GM19372 (cell line): Measurements from ENCODE around the gene NUDT21.
"Not testable (repeated sequence)": the region's sequence is repeated elsewhere in the genome, so short reads cannot be mapped to it uniquely, and the experiment has no call there.

Experiments
- ATAC-seq: cut with Tn5 transposase; IDR thresholded peaks from one replicate; pipeline ENCODE4 v1.9.1; 2021; ENCODE audit warnings: mild to moderate bottlenecking, low read depth, moderate library complexity; ENCODE audit not compliant: unreplicated experiment

NUDT21 gene

DNA sequence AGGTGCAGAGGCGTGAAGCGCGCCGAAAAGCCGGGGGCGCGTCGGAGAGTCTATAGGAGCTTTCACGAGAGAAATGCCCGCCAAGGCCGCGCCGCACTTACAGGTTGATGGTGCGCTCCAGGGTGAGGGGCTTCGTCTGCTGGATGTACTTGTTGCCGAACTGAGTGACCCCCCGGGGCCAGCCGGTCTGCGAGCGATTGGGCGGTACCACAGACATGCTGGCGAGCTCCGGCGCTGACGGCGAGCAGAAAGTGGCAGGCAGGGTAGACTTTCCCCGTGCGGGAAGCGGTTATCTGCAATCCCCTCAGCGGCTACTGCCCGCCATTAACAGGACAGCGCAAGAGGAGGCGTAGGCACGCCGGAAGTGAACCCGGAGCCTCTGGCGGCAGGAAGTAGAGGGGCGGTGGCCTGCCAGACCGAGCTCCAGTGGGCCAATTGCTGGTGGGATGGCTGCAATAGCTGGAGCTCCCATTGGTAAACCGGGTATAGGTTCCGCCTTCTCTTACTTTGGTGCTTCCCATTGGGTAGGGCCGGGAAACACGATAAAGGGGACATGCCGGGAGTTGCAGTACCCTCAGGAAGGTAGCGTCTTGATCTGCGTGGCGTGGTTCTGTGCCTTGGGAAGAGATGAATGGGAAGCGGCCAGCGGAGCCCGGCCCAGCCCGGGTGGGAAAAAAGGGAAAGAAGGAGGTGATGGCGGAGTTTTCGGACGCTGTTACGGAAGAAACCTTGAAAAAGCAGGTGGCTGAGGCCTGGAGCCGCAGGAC is at the start of gene NUDT21, which contains the start of gene OGFOD1:
NUDT21 (minus strand) TSS at position 347 of the 767 bp plus-strand sequence; CDS start at position 217, 130 bp downstream.
OGFOD1 (plus strand) TSS at position 569 of the 767 bp plus-strand sequence; CDS start at position 628, 59 bp downstream.
- ATAC-seq: peak; percentile 96

DNA sequence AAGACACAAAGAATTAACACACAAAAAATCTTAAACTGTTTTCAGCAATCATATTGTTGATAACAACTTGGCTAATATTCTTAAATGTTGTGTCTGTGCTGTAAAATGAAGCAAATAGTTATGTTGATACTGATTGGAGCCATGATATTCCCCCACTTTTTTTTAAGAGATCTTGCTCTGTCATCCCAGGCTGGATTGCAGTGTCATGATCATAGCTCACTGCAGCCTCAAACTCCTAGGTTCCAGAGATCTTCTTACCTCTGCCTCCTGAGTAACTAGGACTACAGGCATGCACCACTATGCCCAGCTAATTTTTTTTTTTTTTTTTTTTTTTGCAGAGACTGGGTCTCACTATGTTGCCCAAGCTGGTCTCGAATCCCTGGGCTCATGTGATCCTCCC is 42.7 kb upstream of the NUDT21 start:
- ATAC-seq: no peak

DNA sequence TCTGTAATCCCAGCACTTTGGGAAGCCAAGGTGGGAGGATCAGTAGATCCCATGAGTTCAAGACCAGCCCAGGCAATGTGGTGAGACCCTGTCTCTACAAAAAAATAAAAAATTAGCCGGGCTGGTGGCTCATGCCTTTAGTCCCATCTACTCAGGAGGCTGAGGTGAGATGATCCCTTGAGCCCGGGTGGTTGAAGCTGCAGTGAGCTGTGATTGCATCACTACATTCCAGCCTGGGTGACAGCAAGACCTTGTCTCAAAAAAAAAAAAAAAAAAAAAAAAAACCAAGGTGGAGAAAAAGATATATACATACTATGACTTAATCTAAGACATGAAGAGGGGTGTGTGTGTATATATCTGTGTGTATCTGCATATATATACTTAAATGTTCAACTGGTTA is 42.0 kb upstream of the NUDT21 start:
- ATAC-seq: no peak

DNA sequence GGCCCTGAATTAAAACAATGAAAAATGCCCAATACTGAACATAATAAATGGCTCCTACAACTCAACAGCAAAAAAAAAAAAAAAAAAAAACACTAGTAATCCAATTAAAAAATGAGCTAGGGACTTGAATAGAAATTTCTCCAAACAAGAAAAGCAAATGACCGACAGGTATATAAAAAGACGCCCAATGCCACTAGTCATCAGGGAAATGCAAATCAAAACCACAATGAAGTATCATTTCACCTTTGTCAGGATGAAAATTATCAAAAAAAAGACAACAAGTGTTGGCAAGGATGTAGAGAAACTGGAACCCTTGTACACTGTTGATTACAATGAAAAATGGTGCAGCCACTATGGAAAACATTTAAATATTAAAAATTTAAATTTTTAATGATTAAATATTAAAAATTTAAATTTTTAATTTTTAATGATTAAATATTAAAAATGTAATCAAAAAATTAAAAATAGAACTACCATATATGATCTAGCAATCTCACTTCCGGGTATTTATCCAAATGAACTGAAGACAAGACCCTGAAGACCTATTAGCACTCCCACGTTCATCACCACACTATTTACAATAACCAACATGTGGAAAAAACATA is 40.6 kb upstream of the NUDT21 start:
- ATAC-seq: no peak

DNA sequence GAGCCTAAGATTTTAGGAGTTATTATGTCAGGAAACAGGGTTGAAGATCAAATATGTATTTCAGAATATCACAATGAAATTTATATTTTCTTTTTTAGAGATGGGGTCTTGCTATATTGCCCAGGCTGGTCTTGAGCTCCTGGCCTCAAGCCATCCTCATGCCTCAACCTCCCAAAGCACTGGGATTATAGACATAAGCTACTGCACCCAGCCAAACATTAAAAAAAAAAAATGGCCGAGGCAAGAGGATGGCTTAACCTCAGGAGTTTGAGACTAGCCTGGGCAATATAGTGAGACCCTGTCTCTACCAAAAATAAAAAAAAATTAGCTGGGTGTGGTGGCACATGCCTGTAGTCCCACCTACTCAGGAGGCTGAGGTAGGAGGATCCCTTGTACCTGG is 37.7 kb upstream of the NUDT21 start:
- ATAC-seq: not testable (repeated sequence)

DNA sequence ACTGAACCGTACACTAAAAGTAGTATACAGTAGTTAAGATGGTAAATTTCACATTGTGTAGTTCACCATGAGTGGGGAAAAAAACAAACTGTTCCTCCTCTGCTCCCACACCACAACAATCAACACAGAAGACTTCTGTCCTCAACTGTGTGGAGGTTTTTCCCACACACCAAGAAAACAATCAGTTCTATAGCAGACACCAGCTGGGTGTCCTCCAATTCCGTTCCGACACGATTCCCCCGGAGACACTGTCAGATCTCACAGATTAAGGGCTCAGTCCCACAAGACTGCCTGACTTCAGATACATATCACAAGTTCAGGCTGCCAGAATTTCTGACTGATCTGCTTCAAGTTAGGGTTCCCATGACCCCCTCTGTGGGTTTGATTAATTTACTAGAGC is 36.9 kb upstream of the NUDT21 start:
- ATAC-seq: no peak

DNA sequence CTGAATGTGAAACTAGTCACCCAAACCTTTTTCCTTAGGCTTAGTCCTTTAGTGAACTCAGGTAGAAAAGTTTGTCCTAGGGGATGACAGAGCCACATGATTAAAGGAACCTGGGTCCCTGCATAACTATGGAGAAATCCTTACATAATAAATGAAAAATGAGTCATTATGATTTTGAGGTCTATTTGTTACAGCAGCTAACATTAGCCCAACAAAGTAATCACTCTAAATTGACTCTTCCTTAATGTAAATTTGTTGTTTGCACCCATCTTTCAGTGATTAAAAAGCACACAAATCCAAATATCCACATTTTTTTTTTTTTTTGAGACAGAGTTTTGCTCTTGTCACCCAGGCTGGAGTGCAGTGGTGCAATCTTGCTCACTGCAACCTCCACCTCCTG is 32.3 kb upstream of the NUDT21 start:
- no peak for ATAC-seq

DNA sequence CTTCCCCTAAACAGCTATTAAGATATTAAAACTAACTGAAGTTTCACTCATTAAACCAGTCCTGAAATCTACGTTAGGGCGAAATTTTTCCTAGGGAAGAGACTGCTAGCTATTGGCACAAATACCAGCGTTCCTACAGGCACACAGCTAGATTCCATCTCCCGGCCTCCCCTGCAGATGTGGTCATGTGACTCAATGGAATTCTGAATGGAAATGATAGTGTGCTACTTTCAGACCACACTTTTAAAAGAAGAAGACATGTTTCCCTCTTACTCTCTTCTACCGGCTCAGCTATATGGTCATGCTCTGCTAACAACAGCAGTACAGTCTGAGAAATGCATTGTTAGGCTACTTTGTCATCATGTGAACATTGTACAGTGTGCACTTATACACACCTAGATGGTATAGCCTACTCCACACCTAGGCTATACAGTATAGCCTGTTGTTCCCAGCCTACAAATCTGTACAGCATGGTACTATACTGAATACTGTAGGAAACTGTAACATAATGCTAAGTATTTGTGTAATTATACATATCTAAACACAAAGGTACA is 31.6 kb upstream of the NUDT21 start:
- ATAC-seq: no peak

DNA sequence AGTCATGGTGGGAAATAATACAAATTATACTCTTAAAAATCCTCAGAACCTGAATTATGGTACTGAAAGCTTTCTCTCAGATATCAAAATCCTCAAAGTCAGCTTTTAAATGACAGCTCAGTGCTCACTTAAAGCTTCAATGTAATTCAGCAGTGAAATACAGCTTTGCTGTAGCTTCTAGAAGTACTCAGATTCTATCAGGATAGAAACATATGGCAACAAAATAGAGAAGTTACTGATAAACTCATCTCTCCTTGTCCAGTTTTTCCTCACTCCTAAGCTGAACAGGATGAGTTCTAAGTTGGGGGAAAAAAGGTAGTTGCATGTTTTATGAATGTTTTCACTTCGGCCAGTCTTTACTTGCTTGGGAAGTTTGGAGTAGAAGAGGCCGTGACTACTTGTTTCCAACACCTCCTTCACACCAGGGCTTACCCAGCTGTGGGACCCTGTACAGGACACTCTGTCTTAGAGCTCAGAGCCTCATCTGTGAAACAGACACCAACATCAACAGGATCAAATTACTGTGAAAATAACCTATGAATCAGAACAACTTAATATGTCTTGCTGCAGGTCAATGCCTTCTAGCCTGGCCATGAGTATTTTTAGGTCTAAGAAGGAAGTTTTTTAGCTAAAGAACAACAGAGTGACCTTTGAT is 30.5 kb upstream of the NUDT21 start:
- no peak for ATAC-seq

DNA sequence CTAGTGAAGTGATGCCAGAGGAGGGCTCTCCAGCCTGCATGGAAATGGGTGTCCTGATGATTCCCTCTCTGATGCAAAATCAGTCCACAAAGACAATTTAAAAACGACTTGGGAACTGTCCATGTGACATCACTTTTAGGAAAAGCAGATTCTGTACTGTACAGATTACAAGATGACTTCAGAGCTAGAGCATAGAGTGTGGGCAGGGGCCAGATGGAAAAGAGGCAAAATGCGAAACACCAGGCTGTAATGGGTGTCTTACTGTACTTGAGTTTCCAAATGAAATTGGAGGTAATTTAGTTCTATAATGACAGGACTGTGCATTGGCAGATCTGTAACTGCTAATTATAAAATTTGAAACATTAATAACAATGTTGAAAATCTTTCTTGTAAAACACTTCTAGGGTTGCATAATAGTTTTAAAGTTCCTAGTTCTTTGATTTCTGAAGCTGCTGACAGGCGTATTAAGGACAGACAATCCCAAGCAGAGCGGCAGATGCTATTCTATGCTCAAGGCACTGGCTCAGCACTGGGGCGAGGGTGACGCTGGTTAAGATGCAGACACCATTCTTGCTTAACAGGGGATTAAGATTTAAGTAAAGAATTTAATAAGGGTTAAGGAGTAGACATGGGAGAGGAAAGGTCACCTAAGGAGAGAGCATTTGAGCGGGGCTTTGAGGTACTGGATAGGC is 29.8 kb upstream of the NUDT21 start:
- no peak for ATAC-seq

DNA sequence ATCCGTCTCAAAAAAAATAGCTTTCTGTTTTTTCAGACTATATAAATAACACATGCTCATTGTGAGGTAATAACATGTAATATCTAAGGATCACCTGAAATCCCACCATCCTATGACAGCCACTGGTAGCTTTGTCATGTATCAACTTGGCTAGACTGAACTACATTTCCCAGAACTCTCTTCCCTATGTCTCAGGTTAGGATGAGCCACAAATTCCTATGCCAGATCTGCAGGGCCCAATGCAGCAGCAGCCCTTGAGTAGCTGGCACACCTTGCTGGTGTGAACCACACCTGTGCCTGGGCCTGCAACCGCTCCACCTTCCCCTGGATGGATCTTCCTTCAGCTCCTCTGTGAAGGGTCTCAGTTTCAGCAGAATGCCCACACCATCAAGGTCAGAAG is 28.3 kb upstream of the NUDT21 start:
- ATAC-seq: no peak

DNA sequence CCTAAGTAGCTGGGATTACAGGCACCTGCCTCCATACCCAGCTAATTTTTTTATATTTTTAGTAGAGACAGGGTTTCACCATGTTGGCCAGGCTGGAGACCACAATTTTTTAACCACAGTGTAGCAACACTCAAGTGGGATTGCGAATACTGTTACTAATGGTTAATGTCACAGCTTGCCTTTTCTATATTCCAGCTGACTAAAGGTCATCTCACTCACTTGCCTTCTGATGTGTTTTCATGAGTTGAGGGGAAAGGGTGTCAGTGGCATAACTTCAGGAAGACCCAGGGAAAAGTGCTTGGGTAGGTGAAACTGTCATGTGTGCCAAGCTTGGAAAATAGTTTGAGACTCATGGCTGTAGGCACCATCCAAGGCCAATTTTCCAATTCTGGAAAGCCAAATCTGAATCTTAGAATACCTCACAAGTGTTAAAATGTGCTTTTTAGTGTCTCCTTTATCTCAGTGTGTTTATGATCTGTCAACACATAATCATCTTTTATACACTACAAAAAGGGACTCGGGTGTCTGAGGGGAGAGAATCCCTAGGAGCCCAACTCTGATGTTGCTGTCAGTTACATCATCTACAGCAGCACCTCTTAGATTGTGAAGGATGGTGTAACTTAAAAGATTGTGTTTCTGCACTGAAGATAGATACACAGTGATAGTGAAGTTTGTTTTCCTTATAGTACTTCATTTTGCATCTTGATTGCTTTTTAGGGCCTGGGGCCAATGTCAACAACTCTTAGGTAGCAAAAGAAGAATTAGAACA is 27.3 kb upstream of the NUDT21 start:
- ATAC-seq: no peak

DNA sequence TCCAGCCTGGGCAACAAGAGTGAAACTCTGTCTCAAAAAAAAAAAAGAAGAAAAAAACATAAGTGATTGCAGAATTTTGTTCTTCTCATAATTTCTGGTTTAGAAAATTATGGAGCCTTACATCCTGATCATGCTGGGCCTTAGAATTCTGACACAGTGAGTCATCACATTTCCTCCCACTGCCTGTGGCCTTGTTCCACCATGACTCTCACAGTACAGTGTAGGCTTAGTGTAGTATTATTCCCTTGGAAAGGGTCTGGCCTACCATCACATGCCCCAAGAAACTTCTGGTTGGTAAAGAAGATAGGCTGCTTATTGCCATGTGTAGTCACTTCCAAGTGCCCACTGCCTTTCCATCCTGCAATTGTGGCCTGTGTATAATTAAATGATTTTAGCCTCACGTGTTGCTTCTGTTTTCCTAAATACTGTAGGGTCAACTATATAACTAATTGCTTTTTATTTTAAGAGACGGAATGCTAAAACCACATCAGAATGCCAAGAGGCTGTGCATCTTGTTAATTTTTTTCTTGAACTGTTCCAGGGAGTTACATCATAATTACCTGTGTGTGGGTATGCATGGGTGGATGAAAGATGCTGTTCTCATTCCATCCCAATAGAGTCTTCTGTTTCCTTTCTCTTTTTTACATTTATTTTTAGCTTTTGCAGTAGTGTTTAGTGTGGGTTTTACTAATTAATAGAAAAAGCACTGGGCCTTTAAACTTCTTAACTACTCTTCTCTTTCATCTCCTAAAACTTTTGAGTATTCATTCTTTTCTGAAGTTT is 26.2 kb upstream of the NUDT21 start:
- no peak for ATAC-seq

DNA sequence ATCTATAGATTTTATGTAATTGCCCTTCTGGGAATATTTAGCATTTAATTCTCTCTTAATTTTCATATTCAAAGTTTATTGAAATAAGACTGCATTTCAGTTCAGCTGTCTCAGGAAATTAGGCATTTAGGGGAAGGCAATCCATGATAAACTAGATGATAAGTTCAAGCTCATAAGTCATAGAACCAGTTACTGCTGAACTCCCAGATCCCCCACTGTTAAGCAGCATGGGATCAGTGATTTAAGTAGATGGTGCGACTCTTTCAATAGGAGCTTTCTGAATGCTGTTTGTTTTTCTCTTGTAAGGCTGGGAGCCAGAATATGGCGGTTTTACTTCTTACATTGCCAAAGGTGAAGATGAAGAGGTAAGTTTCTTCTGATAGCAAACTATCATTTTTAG is 24.1 kb upstream of the NUDT21 start:
- ATAC-seq: no peak

DNA sequence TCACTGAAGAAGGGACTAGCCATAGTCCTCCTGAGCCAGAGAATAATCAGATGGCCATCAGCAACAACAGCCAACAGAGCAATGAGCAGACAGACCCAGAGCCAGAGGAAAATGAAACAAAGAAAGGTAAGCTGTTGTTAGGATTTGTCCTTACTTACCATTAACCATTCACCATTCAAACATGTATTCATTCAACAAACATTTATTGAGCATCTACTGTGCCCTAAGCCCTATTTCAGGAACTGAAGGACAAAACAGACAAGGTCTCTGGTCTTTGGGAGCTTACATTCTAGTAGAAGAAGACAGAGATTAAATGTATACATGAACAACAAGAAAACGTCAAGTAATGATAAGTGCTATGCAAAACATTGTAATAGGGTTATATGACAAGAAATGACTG is 19.5 kb upstream of the NUDT21 start:
- ATAC-seq: no peak

DNA sequence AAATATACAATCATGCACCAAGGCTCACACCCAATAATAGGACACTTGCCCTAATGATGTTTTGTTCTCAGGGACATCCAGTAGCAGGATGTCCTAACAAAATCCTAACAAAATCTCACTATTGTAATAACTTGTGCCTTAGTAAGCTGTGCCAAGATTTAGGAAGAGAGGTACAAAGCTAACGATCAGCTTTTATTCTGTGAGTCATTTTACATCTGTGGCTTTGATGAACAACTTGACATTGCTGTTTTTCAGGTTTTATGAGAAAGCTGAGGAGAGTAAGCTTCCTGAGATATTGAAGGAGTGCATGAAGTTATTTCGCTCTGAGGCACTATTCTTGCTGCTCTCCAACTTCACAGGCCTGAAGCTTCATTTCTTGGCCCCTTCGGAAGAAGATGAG is 19.1 kb upstream of the NUDT21 start:
- no peak for ATAC-seq

DNA sequence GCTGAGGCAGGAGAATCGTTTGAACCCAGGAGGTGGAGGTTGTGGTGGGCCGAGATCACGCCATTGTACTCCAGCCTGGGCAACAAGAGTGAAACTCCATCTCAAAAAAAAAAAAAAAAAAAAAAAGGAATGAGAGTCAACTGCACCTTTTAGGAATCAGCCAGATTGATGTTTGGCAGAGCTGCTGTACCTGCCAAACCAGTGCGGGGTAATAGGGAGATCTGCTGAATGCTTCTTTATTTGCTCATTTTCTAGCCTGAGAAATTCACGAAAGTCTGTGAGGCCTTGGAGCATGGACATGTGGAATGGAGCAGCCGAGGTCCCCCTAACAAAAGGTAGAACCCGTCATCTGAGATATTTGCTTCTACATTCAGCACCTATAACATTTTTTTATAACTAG is 18.6 kb upstream of the NUDT21 start:
- ATAC-seq: no peak

DNA sequence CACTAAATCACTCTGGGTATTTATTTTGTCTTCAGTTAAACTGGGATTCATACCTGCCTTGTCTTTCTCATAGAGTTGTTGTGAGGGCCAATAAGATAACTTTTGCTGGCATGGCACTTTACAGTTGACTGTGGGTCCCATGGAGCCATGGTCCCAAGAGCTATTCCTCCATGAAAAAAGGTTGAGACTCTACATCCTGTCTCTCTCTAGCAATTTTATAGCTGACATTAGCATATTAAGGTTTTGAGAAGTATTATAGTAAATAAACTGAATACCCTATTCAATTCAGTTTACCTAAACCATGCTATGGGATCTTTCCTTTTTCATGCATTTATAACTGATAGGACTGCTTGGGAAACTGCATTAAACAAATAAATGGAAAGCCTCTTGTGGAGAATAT is 17.7 kb upstream of the NUDT21 start:
- ATAC-seq: no peak

DNA sequence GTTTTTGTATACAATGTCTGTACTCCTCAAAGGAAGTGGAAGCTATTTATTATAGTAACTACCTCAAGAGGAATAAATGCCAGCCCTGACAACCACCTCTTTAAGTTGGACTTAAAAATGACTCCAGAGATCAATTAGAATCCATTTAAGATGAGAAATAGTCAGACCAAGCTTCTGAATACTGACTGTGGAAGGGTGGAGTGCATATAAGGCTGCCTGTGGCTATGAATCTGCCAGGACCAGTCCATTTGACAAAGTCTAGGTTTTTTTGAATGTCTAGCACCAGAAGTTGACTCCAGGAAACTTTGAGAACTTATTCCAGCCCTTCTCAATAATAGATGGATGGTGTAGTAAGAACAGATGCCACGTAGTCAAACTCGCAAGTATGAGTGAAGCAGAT is 15.2 kb upstream of the NUDT21 start:
- no peak for ATAC-seq
